HG03103 (cell line): Measurements from ENCODE around the gene MGAT1.

Source experiments
- ATAC-seq: cut with Tn5 transposase; IDR thresholded peaks from one replicate; pipeline ENCODE4 v1.9.1; 2021; ENCODE audit warnings: low read depth; ENCODE audit not compliant: unreplicated experiment

MGAT1 gene

GRCh38 chr5:180824630-180825476, 22.2 kb upstream of the MGAT1 start:
- ATAC-seq: no peak

- no peak for ATAC-seq
Observed at GRCh38 chr5:180823940-180824629, 21.5 kb upstream of the MGAT1 start.

DNA sequence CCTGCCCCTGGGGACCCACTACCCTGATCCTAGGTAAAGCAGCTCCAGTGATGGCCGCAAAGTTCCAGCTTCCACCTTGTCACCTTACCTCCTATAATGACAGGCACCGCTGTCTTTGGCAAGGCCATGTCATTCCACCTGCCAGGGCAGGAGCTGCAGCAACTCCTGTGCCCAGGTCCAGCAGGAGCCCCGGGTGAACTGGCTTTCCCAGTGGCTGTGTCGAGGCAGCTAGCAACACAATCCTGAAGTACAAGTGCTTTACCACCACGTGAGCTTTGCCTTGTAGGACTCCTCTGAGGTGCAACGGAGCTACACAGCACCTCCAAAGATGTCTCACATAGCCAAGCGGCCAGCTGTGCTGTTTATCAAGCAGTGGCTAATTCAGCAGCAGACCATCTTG, 20.7 kb upstream of the MGAT1 start:
- no peak for ATAC-seq

- no peak for ATAC-seq
Observed at GRCh38 chr5:180821538-180821937, 18.9 kb upstream of the MGAT1 start.

- no peak for ATAC-seq
Observed at GRCh38 chr5:180820788-180821321, 18.2 kb upstream of the MGAT1 start.

DNA sequence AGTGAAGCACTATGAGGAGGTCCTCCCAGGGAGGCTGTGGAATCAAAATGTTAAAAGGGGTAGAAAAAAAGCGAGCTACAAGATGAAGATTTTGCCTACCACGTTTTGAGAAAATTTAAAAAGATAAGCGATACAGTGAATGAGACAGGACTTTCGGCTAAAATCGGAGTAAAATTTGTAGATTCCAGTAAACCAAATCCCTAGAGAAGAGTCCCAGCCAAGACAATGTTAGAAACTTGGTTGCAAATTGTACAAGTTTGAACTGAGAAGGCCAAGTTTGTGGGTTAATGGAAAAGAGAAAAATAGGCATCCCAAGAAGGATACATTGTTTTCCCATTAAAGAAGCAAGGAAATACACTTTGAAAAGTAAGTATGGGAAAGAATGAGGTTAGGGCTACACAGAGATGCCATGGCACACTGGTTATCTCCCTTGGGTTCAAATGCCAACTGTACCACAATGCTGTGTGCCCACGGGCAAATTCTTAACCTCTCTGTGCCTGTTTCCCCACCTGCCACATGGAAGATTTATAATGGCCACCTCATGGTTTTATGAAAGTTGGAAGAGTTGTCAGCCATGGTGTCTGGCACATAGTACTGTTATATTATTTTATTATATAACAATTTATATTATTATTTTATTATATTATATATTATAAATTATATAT, 16.2 kb upstream of the MGAT1 start:
- ATAC-seq: no peak

DNA sequence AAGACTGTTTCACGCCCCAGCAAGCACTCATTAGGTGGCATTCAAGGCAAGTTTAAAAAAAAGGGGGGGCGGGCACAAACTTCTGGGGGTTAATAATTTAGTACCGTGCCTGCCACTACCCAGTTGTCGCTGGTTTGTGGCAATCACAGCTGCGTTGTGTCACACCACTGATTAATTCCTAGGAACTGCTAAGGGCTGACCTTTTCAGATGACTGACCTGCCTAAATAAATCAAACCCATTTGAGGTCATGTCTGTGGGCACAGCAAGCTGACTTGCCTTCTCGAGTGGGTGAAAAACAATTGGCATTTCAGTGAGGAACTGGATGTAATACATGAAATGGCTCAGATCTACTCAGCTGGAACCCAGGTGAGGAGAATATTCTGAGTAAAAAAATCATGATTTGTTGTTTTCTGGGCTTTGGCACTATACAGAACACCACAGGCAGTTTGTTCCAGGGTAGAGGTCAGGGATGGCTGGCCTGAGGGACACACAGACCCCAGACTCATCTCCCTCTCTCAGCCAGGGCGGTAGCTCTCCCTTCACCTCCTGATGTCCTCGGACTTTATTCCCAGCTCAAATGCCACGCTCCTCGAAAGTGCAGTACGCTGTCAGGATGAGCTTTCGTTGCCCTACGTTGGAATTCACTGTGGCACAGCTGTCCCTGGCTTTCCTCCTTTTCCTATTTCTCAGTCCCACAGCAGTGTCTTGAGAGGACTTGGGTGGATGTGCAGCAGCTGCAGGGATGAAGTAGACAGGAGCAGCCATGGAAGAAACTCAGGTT, 15.5 kb upstream of the MGAT1 start:
- ATAC-seq: no peak

- no peak for ATAC-seq
Observed at GRCh38 chr5:180816608-180817534, 14.3 kb upstream of the MGAT1 start.

DNA sequence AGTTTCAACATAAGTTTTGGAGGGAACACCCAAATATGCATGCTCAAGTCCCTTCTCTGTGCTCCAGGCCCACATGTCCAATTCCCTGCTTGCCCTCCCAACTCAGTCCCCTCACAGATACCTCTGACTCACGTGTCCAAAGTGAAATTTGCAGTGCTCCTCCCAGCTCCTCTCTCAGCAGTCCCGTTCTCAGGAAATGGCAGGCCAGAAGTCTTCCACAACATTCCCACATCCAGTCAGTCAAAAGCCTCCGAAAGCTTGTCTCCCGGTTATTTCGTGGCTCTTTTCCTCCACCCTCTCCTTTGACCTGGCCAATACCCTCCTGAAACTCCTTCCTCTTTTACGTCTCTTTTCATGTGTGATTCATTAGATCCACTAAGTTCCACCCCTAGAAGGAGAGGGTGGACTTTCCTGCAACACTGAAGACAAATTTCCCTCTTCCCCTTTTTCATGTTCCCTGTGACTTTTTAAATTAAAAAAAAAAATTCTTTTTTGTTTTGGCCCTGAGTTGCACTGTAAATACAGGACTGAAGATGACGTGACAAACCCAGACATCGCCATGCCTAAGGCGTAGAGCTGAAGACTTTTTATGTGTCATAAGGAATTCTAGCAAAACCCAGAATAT, 12.8 kb upstream of the MGAT1 start:
- ATAC-seq: no peak

DNA sequence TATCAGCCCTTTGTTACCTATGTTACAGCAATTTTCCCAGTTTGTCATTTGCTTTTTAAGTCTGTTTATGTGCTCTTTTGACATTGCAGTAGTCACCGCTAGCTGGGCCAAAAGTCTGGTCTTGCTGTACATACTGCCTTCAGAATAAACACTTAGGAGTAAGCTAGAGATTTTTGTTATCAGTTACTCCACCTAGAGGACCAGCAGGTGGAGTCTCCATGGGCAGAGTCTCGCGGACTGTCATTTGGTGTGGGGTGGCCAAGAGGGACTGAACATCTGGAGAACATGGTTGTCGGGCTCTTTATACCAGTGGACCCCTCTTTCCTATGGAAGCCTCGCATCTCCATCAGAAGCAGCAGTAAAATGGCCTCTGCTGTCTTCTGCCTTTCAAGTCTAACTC, 10.8 kb upstream of the MGAT1 start:
- ATAC-seq: no peak

- no peak for ATAC-seq
Observed at GRCh38 chr5:180811623-180812124, 9.1 kb upstream of the MGAT1 start.

DNA sequence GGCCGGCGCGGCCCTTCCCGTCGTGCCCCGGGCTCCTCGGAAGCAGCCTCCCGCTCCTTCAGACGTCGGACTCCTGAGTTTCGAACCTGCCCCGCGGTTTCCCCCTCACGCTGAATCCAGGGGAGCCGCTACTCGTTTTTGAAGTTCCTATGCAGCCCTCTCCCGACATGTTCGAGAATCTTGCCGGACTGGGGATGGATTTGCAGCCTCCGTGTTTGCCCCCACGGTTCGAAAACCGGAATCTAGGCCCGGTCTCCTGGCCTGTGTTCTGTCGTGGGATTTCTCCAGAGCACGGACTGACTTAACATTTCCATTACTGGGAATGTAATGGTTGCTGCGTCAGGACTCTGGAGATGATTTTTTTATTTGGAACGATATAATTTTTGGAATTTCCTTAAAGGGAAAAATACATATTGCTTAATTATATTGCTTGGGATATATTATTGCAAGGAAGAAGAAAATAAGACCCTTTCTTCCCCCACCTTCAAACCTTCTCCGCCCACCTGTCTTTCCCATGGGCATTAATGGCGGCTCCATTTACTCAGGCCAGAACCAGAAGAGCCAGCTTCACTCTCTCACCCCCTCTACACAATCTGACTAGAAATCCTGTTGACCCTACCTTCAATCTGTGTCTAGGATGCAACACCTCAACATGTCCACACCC, 8.5 kb upstream of the MGAT1 start:
- no peak for ATAC-seq

DNA sequence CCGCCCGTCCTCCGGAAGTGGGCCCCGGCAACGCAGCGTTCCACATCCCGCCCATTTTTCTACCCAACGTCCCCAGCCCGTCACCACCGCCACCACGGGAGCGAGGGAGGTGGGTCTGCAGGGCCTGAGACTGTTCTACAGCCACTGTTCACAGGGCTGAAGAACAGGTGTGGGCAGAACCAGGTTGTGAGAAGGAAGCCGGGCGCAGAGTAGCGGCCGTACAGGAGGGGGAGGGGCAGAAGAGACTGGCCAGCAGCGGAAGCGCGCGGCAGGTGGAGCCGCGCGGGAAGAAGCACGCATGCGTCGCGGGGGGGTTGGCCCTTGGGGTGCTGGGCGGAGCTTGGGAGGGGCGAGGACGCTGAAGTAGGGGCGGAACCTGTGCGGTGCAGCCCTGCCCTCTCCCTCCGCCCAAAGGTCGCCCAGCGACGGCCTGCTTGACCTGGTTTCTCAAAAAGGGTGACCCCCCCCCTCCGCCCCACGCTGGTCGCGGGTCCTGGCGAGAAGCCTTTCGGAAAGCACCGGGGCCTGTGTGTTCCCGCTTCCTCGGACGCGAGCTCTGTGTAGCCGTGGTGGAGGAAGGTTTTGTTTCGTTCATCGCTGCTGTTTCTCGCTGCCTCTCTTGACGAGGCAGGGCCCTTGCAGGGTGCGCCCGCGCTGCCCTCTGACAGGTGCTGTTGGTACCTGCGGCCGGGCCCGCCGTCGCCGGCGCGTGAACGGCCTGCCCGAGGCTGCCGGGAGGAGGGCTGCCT, 7.8 kb upstream of the MGAT1 start:
- peak; percentile 53 for ATAC-seq

DNA sequence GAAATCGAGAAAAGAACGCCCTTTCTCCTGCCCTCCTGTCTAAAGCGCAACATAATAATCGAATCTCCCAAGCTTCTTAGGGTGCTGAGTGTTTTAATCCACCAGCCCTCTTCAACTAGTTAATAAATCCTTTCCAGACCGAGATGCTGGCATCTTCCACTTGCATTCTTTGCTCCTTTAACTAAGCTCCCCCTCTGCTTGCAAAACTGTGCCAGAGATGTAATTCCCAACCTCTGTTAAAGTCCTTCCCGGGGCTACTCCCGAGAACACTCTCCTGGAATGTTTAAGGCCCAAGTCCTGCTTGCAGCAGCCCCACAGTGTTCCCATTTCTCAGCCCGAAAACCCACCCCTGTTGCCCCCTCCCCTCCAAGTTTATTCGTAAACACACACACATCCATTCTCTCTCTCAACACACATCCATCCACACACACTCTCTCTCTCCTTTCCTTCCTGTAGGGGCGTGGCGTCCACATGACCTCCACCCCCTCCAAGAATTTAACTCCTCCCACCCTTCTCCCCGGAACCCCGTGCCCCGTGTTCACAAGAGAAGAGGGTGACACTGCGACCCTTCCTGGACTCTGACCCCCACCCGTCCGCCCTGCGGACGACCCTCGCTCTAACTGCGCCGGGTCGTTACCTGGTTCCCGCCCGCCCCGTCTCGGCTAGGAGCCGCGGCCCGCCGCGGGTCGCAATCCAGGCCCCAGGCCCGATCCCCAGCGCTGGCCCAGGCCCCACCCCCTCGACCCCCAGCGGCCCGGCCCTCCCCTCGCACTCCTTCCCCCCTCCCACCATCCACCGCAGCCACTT, 7.0 kb upstream of the MGAT1 start:
- ATAC-seq: peak; percentile 57

DNA sequence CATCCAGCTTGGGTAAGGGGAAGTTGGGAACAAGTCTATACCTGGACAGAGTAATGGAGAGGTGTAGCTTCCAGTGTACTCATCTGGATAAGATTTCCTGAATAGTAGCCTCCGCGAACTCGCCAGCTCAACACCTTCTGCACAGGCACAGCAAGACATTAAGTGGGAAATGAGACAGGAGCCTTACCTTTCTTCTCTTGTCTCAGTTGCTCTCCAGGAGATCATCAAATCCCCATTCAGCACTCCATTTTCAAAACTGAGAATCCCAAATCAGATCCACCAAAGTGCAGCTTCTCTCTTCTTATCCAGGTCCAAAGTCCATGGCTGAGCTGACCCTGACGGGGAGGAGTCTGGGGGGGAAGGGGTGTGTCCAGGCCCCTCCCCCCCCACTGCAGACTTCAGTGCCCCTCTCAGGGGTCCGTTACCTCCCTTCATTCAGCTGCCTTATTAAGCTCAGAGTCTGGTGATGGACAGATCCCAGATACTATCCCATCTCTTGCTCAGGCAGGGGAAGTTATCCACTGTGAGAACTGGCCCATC, 5.9 kb upstream of the MGAT1 start:
- no peak for ATAC-seq

- ATAC-seq: no peak
Observed at GRCh38 chr5:180807654-180808414, 5.2 kb upstream of the MGAT1 start.
